ENCODE results near the gene ERBB4.

ERBB4 gene

GRCh38 chr2:211347328-211347727 lies 1191.3 kb downstream of the ERBB4 start:
- no peak for DNase-seq (ENCODE audit: extremely low read depth, low read depth)
- TF ChIP-seq CTCF (IDR thresholded peaks at IDR 0.05; ENCODE audit: low read depth, low read length, missing control alignments), result no peak
- H3K4me3 ChIP-seq (replicated peaks; ENCODE audit: low read depth, low read length), result no peak overlapping the region

- no peak for TF ChIP-seq CTCF (IDR thresholded peaks at IDR 0.05; ENCODE audit: low read depth, low read length, missing control alignments)
- DNase-seq (ENCODE audit: extremely low read depth, low read depth), result no peak
- H3K4me3 ChIP-seq (replicated peaks; ENCODE audit: low read depth, low read length), result no peak overlapping the region
These were observed 1194.3 kb downstream of the ERBB4 start for GRCh38 chr2:211344289-211344688.

GRCh38 chr2:211333377-211333776 lies 1205.2 kb downstream of the ERBB4 start:
- no peak overlapping the region for H3K4me3 ChIP-seq (replicated peaks; ENCODE audit: low read depth, low read length)
- no peak for TF ChIP-seq CTCF (IDR thresholded peaks at IDR 0.05; ENCODE audit: low read depth, low read length, missing control alignments)
- no peak for DNase-seq (ENCODE audit: extremely low read depth, low read depth)

- no peak for TF ChIP-seq CTCF (IDR thresholded peaks at IDR 0.05; ENCODE audit: low read depth, low read length, missing control alignments)
- no peak for DNase-seq (ENCODE audit: extremely low read depth, low read depth)
- no peak overlapping the region for H3K4me3 ChIP-seq (replicated peaks; ENCODE audit: low read depth, low read length)
These were observed 1206.9 kb downstream of the ERBB4 start for GRCh38 chr2:211331736-211332135.

DNA sequence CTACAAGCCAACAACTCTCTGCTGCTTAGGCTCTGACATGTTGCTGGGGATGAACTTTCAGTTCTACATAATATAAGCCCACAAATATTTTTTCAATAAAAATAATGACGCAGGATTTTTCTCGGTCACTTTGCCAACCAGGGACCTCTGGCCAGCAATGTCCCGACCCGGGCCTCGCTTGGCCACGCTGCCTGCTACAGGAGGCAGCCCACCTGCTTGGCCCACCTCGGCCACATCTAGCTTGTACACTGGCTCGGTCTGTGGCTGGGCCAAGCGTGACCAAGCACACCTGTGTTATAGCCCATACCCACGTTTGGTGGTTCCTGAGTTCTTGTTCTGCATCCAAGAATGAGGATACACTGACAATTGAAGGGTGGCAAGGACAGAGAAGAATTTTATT lies 1208.7 kb downstream of the ERBB4 start:
- TF ChIP-seq CTCF (IDR thresholded peaks at IDR 0.05; ENCODE audit: low read depth, low read length, missing control alignments), result no peak
- DNase-seq (ENCODE audit: extremely low read depth, low read depth), result no peak
- no peak overlapping the region for H3K4me3 ChIP-seq (replicated peaks; ENCODE audit: low read depth, low read length)

DNA sequence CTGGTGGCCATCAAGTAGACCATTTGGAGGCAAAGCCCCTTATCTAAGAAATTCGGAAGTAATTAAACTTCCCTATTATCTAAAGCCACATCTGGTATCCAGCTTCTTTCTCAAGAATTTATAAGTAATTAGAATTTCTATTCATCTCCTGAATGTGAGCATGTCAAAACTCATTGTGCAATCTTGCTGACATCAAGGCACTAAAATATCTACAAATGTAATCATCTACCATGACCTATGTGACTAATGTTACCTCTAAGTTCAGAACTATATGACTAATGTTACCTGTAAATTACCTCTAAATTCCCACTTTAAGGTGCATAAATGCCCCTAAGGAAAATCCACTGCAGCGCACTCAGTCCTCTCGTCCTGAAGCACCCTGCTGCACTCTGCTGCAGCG lies 1209.2 kb downstream of the ERBB4 start:
- no peak for TF ChIP-seq CTCF (IDR thresholded peaks at IDR 0.05; ENCODE audit: low read depth, low read length, missing control alignments)
- H3K4me3 ChIP-seq (replicated peaks; ENCODE audit: low read depth, low read length), result no peak overlapping the region
- no peak for DNase-seq (ENCODE audit: extremely low read depth, low read depth)

DNA sequence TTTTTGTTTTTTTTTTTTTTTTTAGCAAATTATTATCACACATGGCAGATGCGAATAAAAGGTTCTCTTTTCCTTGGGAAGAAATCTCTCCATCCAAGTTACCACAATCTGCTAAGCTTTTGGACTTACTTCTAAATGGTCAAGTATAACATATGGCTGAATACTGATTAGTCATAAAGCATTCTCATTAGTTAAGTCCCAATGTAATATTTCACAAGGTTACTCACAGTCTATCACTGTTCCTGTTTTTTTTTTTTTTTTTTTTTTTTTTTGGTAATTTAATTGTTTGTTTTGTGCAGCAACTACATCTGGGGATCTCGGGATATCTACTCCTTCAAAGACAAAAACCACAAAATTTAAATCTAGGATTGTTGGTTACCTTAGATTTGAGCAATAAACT lies 1210.5 kb downstream of the ERBB4 start:
- no peak overlapping the region for H3K4me3 ChIP-seq (replicated peaks; ENCODE audit: low read depth, low read length)
- no peak for DNase-seq (ENCODE audit: extremely low read depth, low read depth)
- TF ChIP-seq CTCF (IDR thresholded peaks at IDR 0.05; ENCODE audit: low read depth, low read length, missing control alignments), result no peak
